ENCODE measurements around the gene COG4. TPM values are rescaled to one million over a fixed set of nuclear protein-coding genes. Genes with fewer than 3 reads are reported as not detected.

COG4 gene
- total RNA-seq, 2 donors from 2014 or later, result 33.9 to 41.2 TPM

- ATAC-seq, result no peak
- intact Hi-C loops (cut with DNase I), result no loop called here
- DNase-seq, result no peak
These were observed 81.0 kb downstream of the COG4 start for GRCh38 chr16:70442344-70442743.

GRCh38 chr16:70441406-70441990 is 81.9 kb downstream of the COG4 start:
- intact Hi-C loops (cut with DNase I), result no loop called here
- ATAC-seq (no peak), DNase-seq (no peak)

GRCh38 chr16:70440009-70440692 is 83.2 kb downstream of the COG4 start:
- DNase-seq (no peak), ATAC-seq (no peak)
- intact Hi-C loops (cut with DNase I), result no loop called here

GRCh38 chr16:70438969-70439862 is 84.1 kb downstream of the COG4 start, which contains the start of gene ST3GAL2:
TSS of gene ST3GAL2 (minus strand) at chr16:70439100. CDS start at chr16:70398530, 40,570 bp downstream.
- intact Hi-C loops (cut with DNase I), result loop anchor here (5.0 to 10.0 kb wide), 2 partner anchors 54 to 57 kb away; no protein-coding TSS in a partner anchor
- ATAC-seq (peak; percentile 97 to 98), DNase-seq (peak; percentile 96)

GRCh38 chr16:70438585-70438968 is 84.8 kb downstream of the COG4 start:
- ATAC-seq (peak in 1 of 2 donors; percentile 18), DNase-seq (no peak)
- intact Hi-C loops (cut with DNase I), result loop anchor here (5.0 to 10.0 kb wide), 2 partner anchors 54 to 56 kb away; no protein-coding TSS in a partner anchor

- intact Hi-C loops (cut with DNase I), result loop anchor here (1.0 to 10.0 kb wide), 3 partner anchors 21 to 56 kb away; no protein-coding TSS in a partner anchor
- ATAC-seq (peak in 1 of 2 donors; percentile 11), DNase-seq (no peak)
These were observed 85.5 kb downstream of the COG4 start for GRCh38 chr16:70437582-70438557.

- intact Hi-C loops (cut with DNase I), result loop anchor here (1.0 to 10.0 kb wide), 3 partner anchors 20 to 55 kb away; no protein-coding TSS in a partner anchor
- no peak for ATAC-seq
These were observed 86.3 kb downstream of the COG4 start for GRCh38 chr16:70437017-70437581.

GRCh38 chr16:70434484-70435260 is 88.7 kb downstream of the COG4 start:
- DNase-seq (no peak), ATAC-seq (no peak)
- intact Hi-C loops (cut with DNase I), result loop anchor here (5.0 to 10.0 kb wide), 2 partner anchors 50 to 52 kb away; no protein-coding TSS in a partner anchor

More at GRCh38 chr16:70437017-70437581, 86.3 kb downstream of the COG4 start:
- DNase-seq, result no peak

- intact Hi-C loops (cut with DNase I), result loop anchor here in 1 of 2 donors (10.0 kb wide), 1 partner anchor 49 kb away; no protein-coding TSS in a partner anchor
- DNase-seq (peak; percentile 67), ATAC-seq (peak; percentile 56 to 65)
These were observed 89.8 kb downstream of the COG4 start for GRCh38 chr16:70433458-70434103.

GRCh38 chr16:70432723-70433457 is 90.5 kb downstream of the COG4 start:
- intact Hi-C loops (cut with DNase I), result loop anchor here in 1 of 2 donors (10.0 kb wide), 1 partner anchor 48 kb away; no protein-coding TSS in a partner anchor
- DNase-seq (no peak), ATAC-seq (no peak)

- no peak for DNase-seq
- intact Hi-C loops (cut with DNase I), result loop anchor here in 1 of 2 donors (10.0 kb wide), 1 partner anchor 48 kb away; no protein-coding TSS in a partner anchor
- no peak for ATAC-seq
These were observed 91.0 kb downstream of the COG4 start for GRCh38 chr16:70432356-70432722.

- no peak for ATAC-seq
- intact Hi-C loops (cut with DNase I), result loop anchor here in 1 of 2 donors (10.0 kb wide), 1 partner anchor 46 kb away; no protein-coding TSS in a partner anchor
- no peak for DNase-seq
These were observed 92.5 kb downstream of the COG4 start for GRCh38 chr16:70430667-70431536.

Data from left cardiac atrium (tissue), 4 donors.